Measurements from ENCODE around the gene ARHGAP22.

ARHGAP22 gene

DNA sequence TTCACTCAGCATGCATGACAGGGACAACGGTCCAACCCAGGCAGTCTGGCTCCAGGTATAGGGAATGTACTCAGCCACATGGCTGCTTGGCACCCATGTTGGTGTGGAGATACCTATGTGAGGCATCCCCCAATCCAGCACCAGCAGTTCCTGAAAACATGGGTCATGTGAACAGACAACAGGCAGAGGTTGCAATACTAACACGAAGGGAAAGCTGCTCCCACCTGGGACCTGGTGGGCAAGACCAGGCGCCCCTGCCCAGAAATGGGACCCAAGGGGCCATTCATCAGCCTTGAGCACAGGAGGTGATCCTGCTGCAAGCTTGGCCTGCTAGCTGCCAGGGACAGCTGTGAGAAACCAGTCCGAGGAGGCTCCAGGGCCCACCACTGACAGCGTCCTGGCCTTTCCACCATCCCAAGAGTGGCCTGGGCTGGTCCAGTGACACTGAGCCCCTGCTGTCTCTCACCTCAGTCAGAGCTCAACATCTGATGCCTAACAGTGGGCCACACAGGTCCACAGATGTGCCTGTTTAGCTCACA is 142.3 kb downstream of the ARHGAP22 start:
- Mint-ChIP-seq H3K36me3 (ENCODE audit: low read depth) (no peaks in the 10 kb centered on the region), H3K4me1 (ENCODE audit: low read depth) (no peaks in the 10 kb centered on the region), H3K9me3 (no peaks in the 10 kb centered on the region), H3K27ac (no peak overlapping the region), H3K27me3 (ENCODE audit: low read depth) (no peaks in the 10 kb centered on the region), H3K4me3 (no peak overlapping the region)

DNA sequence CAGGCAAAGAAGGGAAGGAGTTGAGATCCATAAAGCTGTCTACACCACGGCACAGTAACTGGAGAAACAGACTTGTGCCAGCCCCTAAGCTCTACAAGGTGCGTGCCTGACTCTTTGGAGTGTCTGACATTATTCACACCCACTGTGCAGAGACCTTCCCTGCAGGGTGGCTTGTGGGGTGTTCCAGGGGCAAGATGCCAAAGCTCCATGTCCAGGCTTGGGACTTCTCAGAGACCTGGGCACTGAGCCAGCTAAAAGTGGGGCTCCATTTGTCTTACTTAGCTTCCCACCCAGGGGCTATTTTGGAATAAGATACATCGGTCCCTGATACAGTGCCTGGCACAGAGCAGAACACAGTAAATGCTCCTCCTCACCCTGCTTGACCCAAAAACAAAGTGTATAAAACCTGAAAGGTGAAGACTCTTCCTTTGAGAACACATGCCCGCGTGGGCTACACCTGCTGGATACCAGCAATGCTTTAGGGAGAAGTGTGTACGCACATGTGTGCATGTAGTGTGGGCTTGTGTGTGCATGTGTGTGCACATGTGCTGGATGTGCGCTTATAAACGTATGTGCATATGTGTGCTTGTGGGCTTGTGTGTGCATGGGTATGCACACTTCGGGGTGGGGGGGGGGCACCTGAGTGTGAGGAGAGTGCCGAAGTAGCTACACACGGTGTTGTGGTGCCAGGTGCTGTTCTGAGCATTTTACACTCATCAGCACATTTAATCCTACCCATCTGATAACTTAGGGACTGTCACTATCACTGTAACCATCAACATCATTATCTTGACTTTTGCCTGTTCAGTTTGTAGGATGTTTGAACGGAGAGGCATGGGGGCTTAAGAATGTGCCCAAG is 143.0 kb downstream of the ARHGAP22 start:
- H3K4me3 Mint-ChIP-seq, result no peak overlapping the region
- H3K4me1 Mint-ChIP-seq (ENCODE audit: low read depth), result no peaks in the 10 kb centered on the region
- no peaks in the 10 kb centered on the region for H3K27me3 Mint-ChIP-seq (ENCODE audit: low read depth)
- no peak overlapping the region for H3K27ac Mint-ChIP-seq
- no peaks in the 10 kb centered on the region for H3K36me3 Mint-ChIP-seq (ENCODE audit: low read depth)
- no peaks in the 10 kb centered on the region for H3K9me3 Mint-ChIP-seq

DNA sequence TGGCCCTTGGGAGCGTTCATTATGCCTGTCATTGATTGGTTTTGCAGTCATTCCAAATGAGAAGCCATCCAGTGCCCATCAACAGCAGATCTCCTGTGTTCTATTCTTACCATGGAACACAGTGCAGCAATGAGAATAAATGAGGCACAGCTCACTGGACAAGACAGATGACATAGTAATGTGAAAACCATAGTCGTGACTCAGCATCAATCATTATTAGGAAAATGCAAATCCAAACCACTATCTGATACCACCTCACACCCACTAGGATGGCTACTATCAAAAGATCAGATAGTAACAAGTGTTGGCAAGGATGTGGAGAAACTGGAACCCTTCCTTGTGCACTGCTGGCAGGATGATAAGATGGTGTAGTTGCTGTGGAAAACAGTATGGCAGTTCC is 144.7 kb downstream of the ARHGAP22 start:
- no peak overlapping the region for H3K4me3 Mint-ChIP-seq
- no peaks in the 10 kb centered on the region for H3K27me3 Mint-ChIP-seq (ENCODE audit: low read depth)
- H3K27ac Mint-ChIP-seq, result no peak overlapping the region
- no peaks in the 10 kb centered on the region for H3K4me1 Mint-ChIP-seq (ENCODE audit: low read depth)
- no peaks in the 10 kb centered on the region for H3K9me3 Mint-ChIP-seq
- H3K36me3 Mint-ChIP-seq (ENCODE audit: low read depth), result no peaks in the 10 kb centered on the region

DNA sequence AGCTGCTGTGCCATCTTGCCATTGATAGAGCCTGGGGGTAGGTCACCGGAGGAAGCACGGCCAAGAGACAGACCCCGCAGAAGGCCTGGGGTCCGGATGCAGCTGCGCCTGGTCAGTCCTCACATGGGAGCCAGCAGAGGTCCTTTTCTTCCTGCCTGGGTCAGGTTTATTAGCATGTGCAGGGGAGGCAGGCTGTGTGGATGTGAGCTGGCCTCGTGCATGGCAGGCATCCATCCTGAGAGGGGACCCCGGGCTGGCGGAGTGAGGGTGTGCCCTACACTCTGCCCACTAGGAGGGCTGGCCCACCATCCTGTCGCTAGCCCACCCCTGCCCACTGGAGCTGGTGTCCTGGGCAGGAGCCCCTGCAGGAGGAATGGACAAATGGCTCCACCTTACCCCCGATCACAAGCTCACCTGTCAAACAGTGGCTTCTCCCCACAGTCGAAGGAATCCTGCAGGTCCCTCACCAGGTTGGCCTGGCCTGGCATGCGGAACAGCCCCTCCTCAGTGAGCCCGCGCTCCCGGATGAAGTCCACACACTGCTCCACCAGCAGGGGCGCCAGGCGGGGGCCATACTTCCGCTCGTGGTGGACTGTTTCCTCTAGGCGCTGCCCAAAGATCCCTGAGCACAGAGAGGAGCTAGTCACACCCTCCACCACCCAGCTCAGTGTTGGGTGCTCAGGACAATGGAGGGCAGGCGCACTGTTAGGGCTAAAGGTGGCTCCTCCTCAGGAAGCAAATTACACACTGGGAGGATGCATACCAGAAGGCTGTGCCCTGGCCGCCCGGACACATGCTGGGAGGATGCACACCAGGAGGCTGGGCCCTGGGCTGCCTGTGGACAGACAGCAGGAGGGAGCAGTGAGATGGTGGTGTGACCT is 145.4 kb downstream of the ARHGAP22 start:
- Mint-ChIP-seq H3K9me3 (no peaks in the 10 kb centered on the region), H3K36me3 (ENCODE audit: low read depth) (no peaks in the 10 kb centered on the region), H3K27ac (no peak overlapping the region), H3K4me1 (ENCODE audit: low read depth) (no peaks in the 10 kb centered on the region), H3K27me3 (ENCODE audit: low read depth) (no peaks in the 10 kb centered on the region), H3K4me3 (no peak overlapping the region)

DNA sequence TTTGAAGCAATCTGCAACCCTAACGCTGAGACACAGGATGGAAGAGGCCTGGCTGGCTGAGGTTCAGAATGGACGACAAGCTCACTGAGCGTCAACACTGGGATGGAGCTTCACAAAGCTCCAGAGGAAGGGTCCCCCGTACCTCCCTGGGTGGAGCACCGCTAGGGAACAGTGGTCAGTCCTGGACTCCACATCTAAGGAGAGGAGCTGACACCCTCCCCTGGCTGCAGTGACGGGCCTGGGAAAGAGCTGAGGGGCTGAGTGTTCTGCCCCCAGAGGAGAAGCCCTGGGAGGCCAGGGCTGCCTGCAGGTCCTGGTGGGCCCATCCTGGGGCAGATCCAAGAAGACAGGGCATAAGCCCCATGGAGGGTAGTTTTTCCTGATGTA is 146.2 kb downstream of the ARHGAP22 start:
- no peak overlapping the region for H3K4me3 Mint-ChIP-seq
- no peaks in the 10 kb centered on the region for H3K27me3 Mint-ChIP-seq (ENCODE audit: low read depth)
- H3K9me3 Mint-ChIP-seq, result no peaks in the 10 kb centered on the region
- H3K36me3 Mint-ChIP-seq (ENCODE audit: low read depth), result no peaks in the 10 kb centered on the region
- H3K27ac Mint-ChIP-seq, result no peak overlapping the region
- no peaks in the 10 kb centered on the region for H3K4me1 Mint-ChIP-seq (ENCODE audit: low read depth)

DNA sequence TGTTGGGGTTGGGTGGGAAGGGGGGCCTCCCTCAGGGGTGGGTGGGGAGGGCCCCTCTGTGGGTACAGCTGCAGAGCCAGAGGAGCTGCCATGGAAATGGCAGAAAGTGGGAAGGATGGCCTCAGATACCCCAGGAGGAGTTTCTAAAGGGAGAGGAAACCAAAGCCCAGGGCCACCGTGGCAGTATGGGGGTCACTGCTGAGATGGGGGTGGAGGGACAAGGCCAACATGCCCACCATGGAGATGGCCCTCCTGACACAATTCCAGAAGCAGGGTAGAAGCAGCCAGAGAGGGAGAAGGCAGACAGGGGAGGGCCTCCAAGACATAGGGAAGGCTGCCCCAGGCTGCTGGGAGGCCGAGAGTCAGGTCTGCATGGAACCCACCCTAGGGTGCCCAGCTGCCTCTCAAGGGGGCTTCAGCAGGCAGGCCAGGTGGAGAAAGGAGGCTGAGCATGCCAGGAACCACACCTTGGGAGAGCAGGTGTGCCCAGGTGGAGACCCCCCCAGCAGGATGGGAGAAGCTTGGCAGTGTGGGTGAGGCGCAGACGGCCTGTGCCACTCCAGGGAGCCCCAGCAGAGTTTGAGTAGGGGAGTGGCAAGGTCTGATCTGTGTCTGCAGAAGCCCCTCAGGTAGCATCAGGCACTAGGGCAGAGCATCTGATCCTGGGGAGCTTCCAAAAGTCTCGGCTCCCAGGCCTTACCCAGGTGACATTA is 146.8 kb downstream of the ARHGAP22 start:
- Mint-ChIP-seq H3K4me1 (ENCODE audit: low read depth) (no peaks in the 10 kb centered on the region), H3K9me3 (no peaks in the 10 kb centered on the region), H3K36me3 (ENCODE audit: low read depth) (no peaks in the 10 kb centered on the region), H3K4me3 (no peak overlapping the region), H3K27ac (no peak overlapping the region), H3K27me3 (ENCODE audit: low read depth) (no peaks in the 10 kb centered on the region)

DNA sequence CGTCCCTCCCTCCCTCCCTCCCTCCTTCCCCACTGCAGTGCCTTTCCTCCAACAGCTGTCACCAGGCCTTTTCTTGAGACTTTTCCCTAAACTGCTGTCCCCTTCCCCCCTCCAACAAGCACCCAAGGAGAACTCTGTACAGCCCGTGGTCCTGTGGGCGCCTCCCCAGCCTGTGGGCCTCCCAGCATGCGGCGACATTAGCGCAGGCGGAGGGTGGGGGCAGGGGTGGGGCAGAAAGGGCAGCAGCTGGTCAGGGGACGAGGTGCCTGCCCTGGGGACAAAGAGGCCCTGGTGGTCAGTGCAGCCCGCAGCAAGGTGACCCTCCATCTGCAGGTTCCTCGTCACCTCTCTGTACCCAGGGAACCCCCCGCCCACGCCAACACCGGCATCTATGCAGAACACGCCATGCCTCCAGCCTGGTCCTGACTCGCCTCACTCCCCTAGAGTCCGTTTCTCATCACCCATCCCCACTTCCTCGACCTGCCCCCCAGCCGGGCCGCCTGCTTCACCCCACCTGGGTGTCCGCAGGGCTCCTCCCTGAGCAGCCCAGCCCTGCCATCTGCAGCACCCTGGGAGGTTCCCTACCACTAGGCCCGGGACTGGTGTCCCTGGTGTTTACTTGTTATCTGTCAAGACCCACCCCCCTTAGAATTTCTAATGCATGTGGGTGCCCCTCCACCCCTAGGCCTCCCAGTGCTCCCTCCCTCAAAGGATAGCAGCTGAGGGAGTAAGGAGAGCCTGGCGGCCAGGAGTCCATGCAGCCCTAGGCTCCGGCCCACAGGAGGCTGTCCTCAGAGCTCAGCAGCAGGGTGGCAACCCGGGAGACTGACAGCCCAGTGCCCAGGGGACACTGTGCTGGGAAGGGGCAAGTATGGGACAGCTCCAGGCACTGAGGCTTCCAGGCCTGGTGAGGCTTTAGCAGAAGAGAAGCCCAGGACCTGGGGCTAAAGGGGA is 147.8 kb downstream of the ARHGAP22 start:
- no peaks in the 10 kb centered on the region for H3K27me3 Mint-ChIP-seq (ENCODE audit: low read depth)
- no peaks in the 10 kb centered on the region for H3K9me3 Mint-ChIP-seq
- no peaks in the 10 kb centered on the region for H3K36me3 Mint-ChIP-seq (ENCODE audit: low read depth)
- H3K27ac Mint-ChIP-seq, result no peak overlapping the region
- H3K4me1 Mint-ChIP-seq (ENCODE audit: low read depth), result no peaks in the 10 kb centered on the region
- H3K4me3 Mint-ChIP-seq, result no peak overlapping the region

DNA sequence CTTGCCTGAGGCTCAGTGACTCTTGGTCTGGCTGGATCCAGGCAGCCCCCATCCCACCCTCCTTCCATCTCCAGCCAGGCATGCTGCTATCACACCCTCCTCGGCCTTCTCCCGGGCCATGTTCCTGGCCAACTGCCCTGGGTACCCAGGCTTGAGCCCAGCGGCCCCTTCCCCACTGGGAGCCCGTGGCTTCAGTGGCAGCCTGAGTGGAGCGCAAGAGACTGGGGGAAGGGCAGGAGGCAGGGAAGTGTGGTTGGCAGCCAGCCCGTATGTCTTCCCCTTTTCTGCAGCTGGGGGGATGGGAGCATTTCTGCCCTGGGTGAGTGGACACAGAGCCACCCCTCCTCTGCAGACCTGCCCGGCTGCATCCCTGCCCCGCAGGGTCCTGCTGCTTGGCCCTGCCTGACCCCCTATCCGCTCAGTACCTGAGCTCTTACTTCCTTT is 148.5 kb downstream of the ARHGAP22 start:
- Mint-ChIP-seq H3K4me1 (ENCODE audit: low read depth) (no peaks in the 10 kb centered on the region), H3K9me3 (no peaks in the 10 kb centered on the region), H3K36me3 (ENCODE audit: low read depth) (no peaks in the 10 kb centered on the region), H3K27me3 (ENCODE audit: low read depth) (no peaks in the 10 kb centered on the region), H3K4me3 (no peak overlapping the region), H3K27ac (no peak overlapping the region)

DNA sequence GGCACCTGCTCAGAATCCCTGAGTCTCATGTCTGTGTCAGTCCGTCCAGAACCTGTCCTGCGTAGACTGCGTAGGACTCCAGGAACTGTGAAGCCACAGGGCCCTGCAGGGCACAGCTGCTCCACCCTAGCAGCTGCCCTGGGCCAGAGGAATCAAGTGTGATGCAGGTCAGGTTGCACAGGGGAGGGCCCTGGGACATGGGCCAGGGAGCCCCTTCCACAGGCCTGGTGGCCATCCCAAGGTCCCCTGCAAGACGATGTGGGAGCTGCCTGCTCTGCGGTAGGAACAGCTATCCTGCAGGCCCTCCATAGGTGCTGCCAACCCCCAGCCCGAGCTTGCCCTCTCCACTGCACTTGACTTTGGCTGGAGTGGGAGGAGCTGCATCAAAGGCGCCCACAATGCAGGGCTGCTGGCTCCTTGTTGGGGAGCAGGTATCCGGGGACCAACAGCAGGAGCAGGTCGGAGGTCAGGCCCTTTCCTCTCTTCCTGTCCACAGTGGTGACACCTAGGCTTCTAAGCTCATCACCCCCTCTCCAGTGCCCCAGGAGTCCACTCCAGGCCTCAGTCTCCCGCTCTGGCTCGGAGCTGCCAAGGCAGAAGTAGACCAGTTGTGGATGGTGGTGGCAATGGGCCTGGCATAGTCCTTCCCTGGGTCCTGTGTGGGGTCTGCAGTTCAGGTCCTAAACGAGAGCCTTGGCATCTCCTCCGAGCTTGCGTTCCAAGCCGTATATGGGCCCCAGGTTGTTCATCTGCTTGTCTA is 149.3 kb downstream of the ARHGAP22 start:
- H3K9me3 Mint-ChIP-seq, result no peaks in the 10 kb centered on the region
- H3K4me1 Mint-ChIP-seq (ENCODE audit: low read depth), result no peaks in the 10 kb centered on the region
- H3K27me3 Mint-ChIP-seq (ENCODE audit: low read depth), result no peaks in the 10 kb centered on the region
- no peak overlapping the region for H3K4me3 Mint-ChIP-seq
- H3K27ac Mint-ChIP-seq, result no peak overlapping the region
- H3K36me3 Mint-ChIP-seq (ENCODE audit: low read depth), result no peaks in the 10 kb centered on the region

DNA sequence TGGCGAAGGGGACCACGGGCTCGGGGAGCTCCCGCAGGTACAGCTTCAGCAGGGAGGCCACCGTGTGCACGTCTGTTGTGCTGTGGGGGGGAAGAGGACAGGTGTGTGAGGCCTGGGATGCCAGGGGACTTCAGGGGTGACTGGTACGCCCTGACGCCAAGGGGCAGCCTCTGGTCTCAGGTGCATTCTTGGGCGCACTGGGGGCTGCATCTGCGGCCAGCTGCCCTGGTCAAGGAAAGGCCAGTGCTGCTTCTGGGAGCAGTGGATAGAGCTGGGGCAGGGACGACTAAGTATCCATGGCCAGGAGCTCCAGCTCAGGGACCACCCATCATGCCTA is 149.8 kb downstream of the ARHGAP22 start:
- Mint-ChIP-seq H3K4me1 (ENCODE audit: low read depth) (no peaks in the 10 kb centered on the region), H3K27ac (no peak overlapping the region), H3K4me3 (no peak overlapping the region), H3K27me3 (ENCODE audit: low read depth) (no peaks in the 10 kb centered on the region), H3K36me3 (ENCODE audit: low read depth) (no peaks in the 10 kb centered on the region), H3K9me3 (no peaks in the 10 kb centered on the region)

DNA sequence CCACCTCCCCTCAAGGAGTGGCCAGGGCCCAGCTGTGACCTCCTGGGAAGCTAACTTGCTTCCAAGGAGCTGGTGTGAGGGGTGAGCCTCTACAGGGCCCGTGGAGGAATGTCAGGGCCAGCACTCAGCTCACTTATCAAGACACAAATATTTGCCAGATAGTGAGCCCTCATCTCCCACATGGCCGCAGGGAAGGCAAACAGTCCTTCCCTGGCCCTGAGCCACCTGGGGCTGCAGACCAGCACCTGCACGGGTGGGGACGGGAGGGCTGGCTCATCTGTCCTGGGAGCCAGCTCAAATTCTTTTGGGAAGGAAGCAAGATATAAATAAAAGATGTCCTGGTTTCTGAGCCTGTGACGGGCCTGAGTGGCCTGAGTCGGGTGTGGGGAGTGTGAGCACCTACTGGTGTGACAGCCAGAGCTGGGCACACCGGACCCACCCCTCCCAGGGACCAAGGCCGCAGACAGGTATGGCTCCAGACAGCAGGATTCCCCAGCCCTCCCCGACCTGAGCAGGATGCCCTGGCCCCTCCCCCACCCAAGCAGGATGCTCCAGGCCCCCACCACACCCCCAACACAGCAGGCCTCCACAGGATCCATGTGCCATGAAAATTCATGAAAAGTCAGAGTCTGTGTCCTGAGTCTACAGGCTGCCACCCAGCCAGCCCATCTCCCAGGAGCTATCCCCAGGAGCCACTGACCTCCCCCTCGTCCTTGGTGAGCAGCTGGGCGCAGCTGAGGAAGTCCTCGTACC is 150.4 kb downstream of the ARHGAP22 start:
- Mint-ChIP-seq H3K4me1 (ENCODE audit: low read depth) (no peaks in the 10 kb centered on the region), H3K36me3 (ENCODE audit: low read depth) (no peaks in the 10 kb centered on the region), H3K27ac (no peak overlapping the region), H3K27me3 (ENCODE audit: low read depth) (no peaks in the 10 kb centered on the region), H3K9me3 (no peaks in the 10 kb centered on the region), H3K4me3 (no peak overlapping the region)

DNA sequence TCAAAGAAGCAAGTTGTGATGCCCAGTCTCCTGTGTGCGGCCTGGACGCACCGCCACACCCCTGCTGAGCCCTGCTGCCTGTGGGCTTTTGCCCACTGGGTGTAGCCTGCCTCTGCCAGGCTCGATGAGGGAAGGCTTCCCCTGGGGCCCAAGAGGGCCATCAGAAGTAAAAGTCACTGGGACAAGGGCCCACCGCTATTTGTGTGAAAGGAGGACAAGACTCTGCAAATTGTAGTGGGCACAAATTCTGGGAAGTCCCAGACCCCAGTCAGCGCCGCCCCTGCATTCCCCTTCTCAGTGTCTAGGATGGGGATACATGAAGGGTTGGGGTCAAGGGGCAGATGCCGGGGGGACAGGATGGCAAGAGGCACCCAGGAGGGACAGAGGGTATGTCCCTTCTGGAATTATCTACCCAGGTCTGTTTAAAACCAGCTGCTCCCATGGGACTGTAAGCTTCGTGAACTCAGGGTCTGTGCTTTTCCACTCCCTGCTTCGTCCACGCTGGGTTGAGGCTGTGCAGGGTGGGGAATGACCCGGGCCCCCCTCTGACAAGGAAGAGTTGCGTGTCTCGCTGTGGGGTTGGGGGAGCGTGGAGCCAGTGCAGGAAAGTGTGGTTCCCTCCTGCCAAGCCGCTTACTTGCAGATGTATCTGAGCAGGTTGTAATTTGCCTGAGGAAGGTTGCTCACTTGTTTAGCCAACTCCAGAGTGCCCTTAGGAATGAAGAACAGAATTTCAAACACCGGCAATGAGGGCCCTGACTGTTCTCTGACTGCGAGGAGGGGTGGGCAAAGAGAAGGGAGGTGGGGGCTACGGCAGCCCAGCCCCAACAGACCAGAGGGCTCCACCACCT is 151.2 kb downstream of the ARHGAP22 start:
- Mint-ChIP-seq H3K4me1 (ENCODE audit: low read depth) (no peaks in the 10 kb centered on the region), H3K27me3 (ENCODE audit: low read depth) (no peaks in the 10 kb centered on the region), H3K36me3 (ENCODE audit: low read depth) (no peaks in the 10 kb centered on the region), H3K4me3 (no peak overlapping the region), H3K27ac (no peak overlapping the region), H3K9me3 (no peaks in the 10 kb centered on the region)
